WERI-Rb-1 (cell line): Measurements from ENCODE around the gene ATP8B3.

Experiments
- DNase-seq: peaks from one replicate; pipeline ENCODE4 v3.0.0-alpha.2; 2020
- H3K27ac ChIP-seq: fragments of 250-450 bp; sonication (Bioruptor Pico); 2 replicates; pipeline ENCODE4 v1.5.1; 2020; ENCODE audit warnings: mild to moderate bottlenecking, moderate library complexity
- H3K27me3 ChIP-seq: fragments of 250-450 bp; sonication (Bioruptor Pico); 2 replicates; pipeline ENCODE4 v1.5.1; 2021; ENCODE audit warnings: mild to moderate bottlenecking, low read depth, moderate library complexity; ENCODE audit not compliant: insufficient read depth, severe bottlenecking
- H3K36me3 ChIP-seq: fragments of 250-450 bp; sonication (Bioruptor Pico); 2 replicates; pipeline ENCODE4 v1.5.1; 2020; ENCODE audit warnings: mild to moderate bottlenecking, moderate library complexity
- H3K4me3 ChIP-seq: 2 replicates; pipeline ENCODE4 v1.5.1; 2011; ENCODE audit warnings: low read depth, mild to moderate bottlenecking, control low read depth, low read length
- H3K9me3 ChIP-seq: fragments of 250-450 bp; sonication (Bioruptor Pico); 2 replicates; pipeline ENCODE4 v1.5.1; 2021; ENCODE audit warnings: mild to moderate bottlenecking, moderate library complexity; ENCODE audit not compliant: severe bottlenecking
- CTCF ChIP-seq: IDR thresholded peaks from 2 replicates; pipeline ENCODE4 v1.5.1; 2011; ENCODE audit warnings: low read depth, mild to moderate bottlenecking, control low read depth, inconsistent platforms, low read length

ATP8B3 gene

DNA sequence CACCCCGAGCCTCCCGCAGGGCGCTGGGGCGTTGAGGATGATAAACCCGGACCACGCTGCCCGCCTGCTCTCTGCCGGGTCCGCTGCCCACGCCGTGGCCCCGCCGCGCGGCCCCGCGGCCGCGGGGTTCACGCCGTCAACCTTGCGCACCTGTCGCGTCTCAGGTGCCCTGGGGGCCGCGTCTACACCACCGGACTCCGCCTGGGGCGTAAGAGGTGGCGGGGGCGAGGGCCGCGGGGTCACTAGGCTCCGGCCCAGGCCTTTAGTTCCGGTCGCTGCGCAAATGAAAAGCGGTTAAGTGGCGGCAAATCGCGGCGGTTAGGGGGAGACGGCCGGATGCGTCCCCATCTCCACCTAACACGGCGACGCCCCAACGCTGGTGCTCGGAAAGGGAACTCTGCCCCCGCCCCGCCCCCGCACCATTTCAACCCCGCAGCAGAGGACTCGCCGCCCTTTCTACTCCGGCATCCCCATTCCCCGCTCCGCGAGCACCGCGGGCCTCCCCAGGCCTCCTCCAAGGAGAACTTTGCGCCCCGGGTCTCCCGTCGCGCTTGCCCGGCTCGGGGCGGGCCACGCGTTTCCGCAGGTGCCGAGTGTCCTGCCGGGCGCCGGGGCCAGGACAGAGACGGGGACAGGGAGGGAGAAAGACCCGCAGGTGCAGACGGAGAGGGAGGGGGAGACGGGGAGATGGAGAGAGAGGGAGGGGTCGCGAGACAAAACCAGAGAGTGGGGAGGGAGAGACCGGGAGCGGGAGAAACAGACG is 54.4 kb downstream of the ATP8B3 start:
- H3K4me3 ChIP-seq = no peak overlapping the region
- no peak for TF ChIP-seq CTCF
- no peak overlapping the region for H3K27ac ChIP-seq
- H3K36me3 ChIP-seq = no peaks in the 10 kb centered on the region
- DNase-seq = no peak
- no peaks in the 10 kb centered on the region for H3K9me3 ChIP-seq
- H3K27me3 ChIP-seq = peaks cover 86% of the 10 kb centered on the region

DNA sequence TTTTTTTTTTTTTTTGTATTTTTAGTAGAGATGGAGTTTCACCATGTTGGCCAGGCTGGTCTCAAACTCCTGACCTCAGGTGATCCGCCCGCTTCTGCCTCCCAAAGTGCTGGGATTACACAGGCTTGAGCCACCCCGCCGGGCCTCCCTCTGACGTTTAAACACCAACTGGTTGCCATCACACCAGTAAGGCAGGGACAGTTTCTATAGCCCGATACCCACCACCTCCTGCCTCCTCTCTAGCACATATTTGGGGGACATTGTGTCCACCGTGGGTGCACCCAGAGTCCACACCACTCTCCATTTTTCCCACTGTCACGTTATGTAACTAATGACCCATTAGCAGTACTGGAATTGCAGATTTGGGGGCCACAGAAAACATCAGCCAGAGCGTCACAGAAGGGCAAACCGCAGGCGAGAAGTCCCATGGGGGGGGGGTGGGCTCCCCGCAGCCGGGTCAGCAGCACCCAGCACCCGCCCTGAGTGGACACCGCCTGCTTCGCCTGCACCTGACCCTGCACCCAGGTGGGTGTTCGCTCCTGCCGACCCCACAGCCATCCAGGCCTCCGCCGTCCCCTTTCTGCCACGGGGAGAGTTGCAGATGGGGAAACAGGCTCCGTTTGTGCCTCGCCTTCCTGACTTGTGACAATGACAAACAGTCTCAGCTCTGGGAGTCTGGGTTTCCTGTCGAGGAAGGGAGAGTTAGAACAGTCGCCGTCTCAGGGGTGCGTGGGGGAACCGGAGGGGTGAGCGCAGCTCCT is 55.2 kb downstream of the ATP8B3 start:
- Histone ChIP-seq H3K36me3 (no peaks in the 10 kb centered on the region), H3K27me3 (peaks cover 86% of the 10 kb centered on the region), H3K27ac (no peak overlapping the region), H3K4me3 (no peak overlapping the region), H3K9me3 (no peaks in the 10 kb centered on the region)
- no peak for DNase-seq
- TF ChIP-seq CTCF = no peak

DNA sequence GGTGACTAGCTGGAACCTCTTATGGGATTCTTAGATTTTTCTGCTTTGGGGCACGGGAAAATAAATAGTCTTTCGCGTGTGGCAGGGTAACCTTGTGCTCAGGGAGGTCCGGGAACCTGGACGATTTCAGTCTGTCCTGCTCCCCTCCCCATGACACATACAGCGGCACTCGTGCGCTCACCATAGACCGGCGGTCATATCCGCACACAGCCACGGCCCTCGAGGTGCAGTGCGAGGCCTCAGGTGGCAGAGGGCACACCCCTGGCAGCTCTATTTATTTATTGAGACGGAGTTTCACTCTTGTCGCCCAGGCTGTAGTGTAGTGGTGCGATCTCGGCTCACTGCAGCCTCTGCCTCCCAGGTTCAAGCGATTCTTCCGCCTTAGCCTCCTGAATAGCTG is 55.8 kb downstream of the ATP8B3 start:
- peaks cover 86% of the 10 kb centered on the region for H3K27me3 ChIP-seq
- H3K36me3 ChIP-seq = no peaks in the 10 kb centered on the region
- H3K4me3 ChIP-seq = no peak overlapping the region
- TF ChIP-seq CTCF = no peak
- DNase-seq = no peak
- H3K27ac ChIP-seq = no peak overlapping the region
- H3K9me3 ChIP-seq = no peaks in the 10 kb centered on the region

- no peak overlapping the region for H3K27ac ChIP-seq
Measured at GRCh38 chr19:1755467-1756171, 56.5 kb downstream of the ATP8B3 start.

More at GRCh38 chr19:1755467-1756171, 56.5 kb downstream of the ATP8B3 start:
- H3K27me3 ChIP-seq = peaks cover 86% of the 10 kb centered on the region
- no peak for DNase-seq
- H3K36me3 ChIP-seq = no peaks in the 10 kb centered on the region
- no peaks in the 10 kb centered on the region for H3K9me3 ChIP-seq
- no peak overlapping the region for H3K4me3 ChIP-seq
- no peak for TF ChIP-seq CTCF
